HG02759 (cell line): Measurements from ENCODE around the gene PPM1K.
A peak's percentile ranks its signal among the peaks of the same experiment; 100 is the strongest.
"Not testable (repeated sequence)": the region's sequence is repeated elsewhere in the genome, so short reads cannot be mapped to it uniquely, and the experiment has no call there.

Experiments used
- ATAC-seq: cut with Tn5 transposase; IDR thresholded peaks from one replicate; pipeline ENCODE4 v1.9.1; 2021; ENCODE audit warnings: mild to moderate bottlenecking, moderate library complexity; ENCODE audit not compliant: unreplicated experiment

PPM1K gene

DNA sequence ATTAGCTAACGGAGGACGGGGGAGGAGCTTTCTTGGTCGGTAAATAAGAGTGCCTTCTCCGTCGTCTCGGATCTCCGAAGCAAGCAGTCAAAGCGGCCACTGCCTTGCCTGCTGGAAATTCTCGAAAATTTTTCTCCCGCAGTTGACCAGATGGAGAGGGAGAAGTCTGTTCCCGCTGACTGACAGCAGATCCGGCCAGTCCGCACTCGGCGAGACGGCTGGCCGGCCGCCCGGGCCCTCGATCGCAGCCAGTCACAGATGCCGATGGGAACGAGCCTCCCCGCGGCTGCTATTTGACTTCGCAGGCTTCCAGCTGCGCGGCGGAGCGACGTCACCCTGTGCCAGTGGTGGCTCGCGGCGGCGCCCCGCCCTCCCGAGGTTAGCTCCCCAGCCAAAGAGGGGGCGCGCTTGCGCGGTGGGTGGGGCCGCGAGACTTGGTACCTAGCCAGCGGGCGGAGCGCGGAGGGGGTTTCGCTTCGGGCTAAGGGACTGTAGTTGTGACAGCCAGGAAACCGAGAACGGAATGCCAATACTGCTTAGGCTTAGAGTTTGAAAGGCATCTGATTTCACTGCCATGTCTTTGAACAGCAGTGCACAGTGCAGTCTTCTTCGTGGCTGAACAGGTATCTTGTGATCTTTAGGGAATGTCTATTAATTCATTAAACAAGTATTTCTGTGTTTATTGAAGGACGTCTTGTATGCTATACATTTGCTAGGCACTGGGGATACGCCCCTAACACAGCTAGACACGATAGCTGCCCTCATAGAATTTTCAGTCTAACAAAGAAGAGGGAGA, at the start of gene PPM1K:
Gene PPM1K, minus strand, starts transcription at position 123 of the 796 bp plus-strand sequence. CDS start 5,978 bp downstream, outside the sequence.
- ATAC-seq, result peak; percentile 85

GRCh38 chr4:88333741-88334405, 49.5 kb upstream of the PPM1K start:
- ATAC-seq, result no peak

- no peak for ATAC-seq
Observed at GRCh38 chr4:88327665-88328064, 43.3 kb upstream of the PPM1K start.

DNA sequence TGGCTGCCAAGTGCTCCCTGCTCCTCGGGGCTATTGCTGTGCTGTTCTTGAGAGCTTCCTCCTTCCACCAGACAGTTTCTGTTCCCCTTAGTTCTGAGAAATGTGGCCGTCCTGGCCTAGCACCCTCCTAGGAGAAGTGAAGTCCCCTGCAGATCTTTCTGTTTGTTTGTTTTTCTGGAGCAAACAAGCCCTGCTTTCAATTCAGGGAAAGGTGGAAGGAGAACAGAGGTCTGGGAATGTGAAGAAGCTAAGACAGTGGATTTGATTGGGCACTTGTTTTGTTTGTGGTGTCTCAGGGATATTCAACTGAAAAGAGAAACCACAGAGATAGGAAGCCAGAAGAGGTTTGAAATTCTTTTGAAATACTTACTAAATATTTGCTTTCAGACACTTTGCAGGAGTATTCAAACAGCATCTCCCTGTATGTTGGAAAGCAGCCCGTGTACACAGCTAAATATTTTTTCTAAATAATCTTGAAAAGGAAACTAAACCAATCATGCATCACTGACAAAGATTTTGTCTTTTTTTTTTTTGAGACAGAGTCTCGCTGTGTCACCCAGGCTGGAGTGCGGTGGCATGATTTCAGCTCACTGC, 36.5 kb upstream of the PPM1K start:
- ATAC-seq, result peak; percentile 99

GRCh38 chr4:88320224-88320779, 35.9 kb upstream of the PPM1K start:
- ATAC-seq, result peak; percentile 59

DNA sequence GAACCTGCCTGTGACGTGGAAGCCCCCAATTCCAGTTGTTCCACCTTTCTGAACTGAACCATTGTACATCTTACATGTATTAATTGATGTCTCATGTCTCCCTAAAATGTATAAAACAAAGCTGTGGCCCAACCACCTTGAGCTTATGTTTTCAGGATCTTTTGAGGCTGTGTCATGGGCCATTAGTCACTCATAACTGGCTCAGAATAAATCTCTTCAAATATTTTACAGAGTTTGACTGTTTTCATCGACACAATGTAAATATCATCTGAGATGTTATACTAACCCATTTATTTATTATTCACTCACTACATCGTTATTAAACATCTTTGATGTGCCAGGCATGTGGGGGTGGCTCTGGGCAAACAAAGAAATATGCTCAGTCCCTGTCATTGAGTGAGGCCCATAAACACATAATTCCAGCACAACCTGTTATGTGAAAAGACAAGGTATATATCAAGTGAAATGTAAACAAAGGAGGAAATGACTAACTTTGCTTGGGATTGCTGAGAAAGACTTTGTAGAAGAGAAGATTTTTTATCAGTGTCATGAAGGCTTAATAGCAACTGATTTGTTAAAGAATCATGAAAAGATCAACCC, 34.5 kb upstream of the PPM1K start:
- ATAC-seq, result no peak

GRCh38 chr4:88315460-88316017, 31.2 kb upstream of the PPM1K start:
- no peak for ATAC-seq

- not testable (repeated sequence) for ATAC-seq
Observed at GRCh38 chr4:88313088-88313624, 28.8 kb upstream of the PPM1K start.

- ATAC-seq, result no peak
Observed at GRCh38 chr4:88308587-88308986, 24.2 kb upstream of the PPM1K start.

GRCh38 chr4:88297725-88298454, 13.5 kb upstream of the PPM1K start:
- no peak for ATAC-seq

DNA sequence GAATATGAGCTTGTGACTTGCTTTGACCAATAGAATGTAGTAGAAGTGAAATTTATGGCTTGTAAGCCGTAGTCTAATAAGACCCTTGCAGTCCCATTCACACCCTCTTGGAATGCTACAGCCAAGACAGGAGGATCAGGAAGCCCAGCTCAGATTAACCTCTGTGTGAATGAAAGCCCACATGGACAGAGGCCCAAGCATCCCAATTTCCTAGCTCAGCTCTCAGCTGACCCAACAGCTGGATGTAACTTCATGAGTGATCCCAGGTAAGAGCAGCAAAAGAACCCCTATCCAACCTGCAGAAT, 12.8 kb upstream of the PPM1K start:
- ATAC-seq, result no peak

GRCh38 chr4:88296413-88297211, 12.3 kb upstream of the PPM1K start:
- no peak for ATAC-seq

DNA sequence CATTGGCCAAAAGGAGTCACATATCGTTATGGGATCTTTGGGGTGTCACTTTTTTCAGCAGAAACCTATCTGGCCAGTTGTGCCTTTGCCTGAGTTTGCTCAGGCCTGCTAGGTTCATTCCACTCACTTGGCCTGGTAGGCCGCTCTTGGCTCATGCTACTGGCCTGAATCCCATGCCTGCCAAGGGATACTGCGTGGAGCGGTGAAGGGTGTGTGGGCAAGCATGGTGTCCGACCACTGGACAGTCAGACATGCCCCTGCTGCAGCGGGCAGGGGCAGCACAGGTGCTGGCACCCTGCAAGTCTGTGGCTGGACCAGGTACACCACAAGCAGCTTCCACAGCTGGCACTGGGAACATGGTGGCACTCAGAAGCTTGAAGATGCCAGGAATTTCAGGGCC, 11.3 kb upstream of the PPM1K start:
- ATAC-seq, result no peak

DNA sequence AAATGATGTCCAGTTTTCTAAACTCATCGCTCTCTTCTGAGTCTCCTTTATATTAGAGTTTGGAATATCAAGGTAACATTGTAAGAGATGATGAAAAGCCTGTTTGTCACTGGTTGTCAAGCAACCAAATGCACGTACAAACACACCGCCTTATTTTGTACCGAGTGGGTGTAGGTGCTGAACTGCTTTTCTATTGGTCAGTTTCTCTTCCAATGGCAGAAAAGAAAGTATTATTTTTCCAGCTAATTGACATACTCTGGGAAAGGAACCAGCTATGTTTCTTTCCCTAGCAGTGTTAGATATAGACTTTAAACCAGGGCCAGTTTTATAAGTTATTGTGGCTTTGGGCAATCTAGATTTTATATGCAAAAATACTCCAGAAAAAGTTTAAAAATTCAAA, 6.6 kb upstream of the PPM1K start:
- ATAC-seq, result no peak

- ATAC-seq, result no peak
Observed at GRCh38 chr4:88286897-88287296, 2.5 kb upstream of the PPM1K start.

GRCh38 chr4:88285235-88285653, 883 bp upstream of the PPM1K start:
- ATAC-seq, result no peak

- peak; percentile 21 for ATAC-seq
Observed at GRCh38 chr4:88283661-88284438, 511 bp downstream of the PPM1K start.

- ATAC-seq, result no peak
Observed at GRCh38 chr4:88280228-88280795, 4.0 kb downstream of the PPM1K start.
